ENCODE results near the gene RNF182.
"Not testable (repeated sequence)": the region's sequence is repeated elsewhere in the genome, so short reads cannot be mapped to it uniquely, and the experiment has no call there.

The RNF182 gene

DNA sequence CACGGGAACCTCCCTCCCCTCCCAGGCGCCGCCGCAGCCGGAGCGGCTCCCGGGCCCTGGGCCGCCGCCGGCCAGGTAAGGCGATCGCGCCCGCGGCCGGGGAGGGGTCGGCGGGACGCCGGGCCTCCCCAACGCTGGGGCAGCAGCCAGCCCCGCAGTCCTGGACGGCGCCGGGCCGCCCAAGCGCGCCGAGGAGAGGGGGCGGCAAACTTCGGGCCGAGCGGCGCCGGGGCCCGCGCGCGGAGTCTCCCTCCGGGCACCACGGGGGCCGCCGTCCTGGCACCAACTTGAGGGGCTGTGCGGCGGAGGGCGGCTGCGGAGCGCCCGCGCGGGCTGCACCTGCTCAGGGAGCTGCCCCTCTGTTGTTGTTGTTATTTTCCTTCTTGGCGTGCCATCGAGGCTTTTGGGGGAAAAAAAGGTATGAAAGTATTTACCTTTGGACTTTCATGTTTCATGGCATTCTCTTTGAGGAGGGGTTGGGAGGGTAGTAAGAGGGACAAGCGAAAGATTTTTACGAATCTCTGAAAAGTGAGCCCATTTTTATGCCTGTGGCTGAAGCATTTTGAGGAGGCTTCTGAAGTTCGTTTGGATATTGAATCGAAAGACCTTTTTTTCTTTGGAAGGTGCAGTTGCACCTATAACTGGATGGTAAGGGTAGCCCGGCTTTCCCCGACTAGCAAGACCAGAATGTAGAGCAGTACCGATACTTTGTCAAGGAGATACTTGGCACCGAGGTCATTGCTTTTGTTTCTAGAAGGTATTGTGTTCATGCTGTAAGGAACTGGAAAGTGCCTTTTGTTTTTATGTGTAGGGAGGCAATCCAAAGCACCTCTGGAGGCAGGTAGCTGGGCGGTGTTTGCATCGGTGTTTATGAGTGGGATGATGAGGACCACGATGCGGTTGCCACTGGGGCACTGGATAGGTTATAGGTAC, at the start of gene RNF182:
RNF182 (plus strand) TSS at position 4 of the 933 bp plus-strand sequence. CDS start 52,168 bp downstream, outside the sequence.
- ChIA-PET CTCF (interaction anchor here (0.6 to 2.5 kb wide), 3 partner anchors 39 to 121 kb away, joined by 3 to 5 read pairs (median 3); no protein-coding TSS in a partner anchor), POLR2A (ENCODE audit: low non-redundant PET) (no interaction called here)
- peak; percentile 55 for DNase-seq (ENCODE audit: low spot score)
- TF ChIP-seq CTCF (conservative IDR thresholded peaks at IDR 0.05; ENCODE audit: low read depth), result no peak
- no peak within 1 kb of the TSS for H3K27ac ChIP-seq

DNA sequence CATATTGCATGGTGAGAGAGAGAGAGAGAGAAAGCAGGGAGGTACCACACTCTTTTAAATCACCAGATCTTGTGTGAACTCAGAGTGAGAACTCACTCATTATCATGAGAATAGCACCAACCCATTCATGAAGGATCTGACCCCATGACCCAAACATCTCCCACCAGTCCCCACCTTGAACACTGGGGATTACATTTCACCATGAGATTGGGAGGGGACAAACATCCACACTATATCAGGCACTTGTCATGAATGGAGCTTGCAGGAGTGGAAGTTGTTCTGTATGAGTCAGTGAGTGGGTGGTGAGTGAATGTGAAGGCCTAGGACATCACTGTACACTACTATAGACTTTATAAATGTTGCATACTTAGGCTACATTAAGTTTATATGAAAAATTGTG, 47.7 kb upstream of the RNF182 start:
- TF ChIP-seq CTCF (conservative IDR thresholded peaks at IDR 0.05; ENCODE audit: low read depth), result no peak
- CTCF ChIA-PET, result no interaction called here
- H3K27ac ChIP-seq, result no peak overlapping the region
- no peak for DNase-seq (ENCODE audit: low spot score)
- POLR2A ChIA-PET (ENCODE audit: low non-redundant PET), result interaction anchor here (0.5 kb wide), 1 partner anchor 64 kb away, joined by 3 read pairs; no protein-coding TSS in a partner anchor

GRCh38 chr6:13880061-13880663, 44.6 kb upstream of the RNF182 start:
- POLR2A ChIA-PET (ENCODE audit: low non-redundant PET); H3K27ac ChIP-seq; CTCF ChIA-PET; DNase-seq (ENCODE audit: low spot score): not testable (repeated sequence)

GRCh38 chr6:13881621-13882165, 43.1 kb upstream of the RNF182 start:
- no peak for DNase-seq (ENCODE audit: low spot score)
- no peak for TF ChIP-seq CTCF (conservative IDR thresholded peaks at IDR 0.05; ENCODE audit: low read depth)
- H3K27ac ChIP-seq, result no peak overlapping the region
- ChIA-PET CTCF (no interaction called here), POLR2A (ENCODE audit: low non-redundant PET) (no interaction called here)

DNA sequence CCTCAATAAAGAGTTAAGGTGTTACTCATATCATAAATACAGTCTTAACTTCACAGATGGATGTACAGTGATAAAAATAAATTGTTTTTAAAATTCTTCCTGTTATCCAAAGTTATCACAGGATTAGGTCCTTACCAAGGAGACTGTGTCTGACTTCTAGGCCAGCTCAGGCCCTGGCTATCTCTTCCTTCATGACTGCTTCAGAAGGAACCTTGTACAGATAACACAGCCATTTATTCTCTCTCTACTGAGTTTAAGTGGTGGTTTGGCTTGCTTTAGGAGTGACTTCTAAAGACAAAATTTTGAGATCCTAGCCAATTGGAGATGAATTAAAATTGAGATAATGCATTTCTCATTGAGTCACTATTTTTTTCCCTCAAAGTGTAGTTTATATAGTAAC, 40.8 kb upstream of the RNF182 start:
- POLR2A ChIA-PET (ENCODE audit: low non-redundant PET), result no interaction called here
- H3K27ac ChIP-seq, result no peak overlapping the region
- CTCF ChIA-PET, result no interaction called here
- DNase-seq (ENCODE audit: low spot score), result no peak
- TF ChIP-seq CTCF (conservative IDR thresholded peaks at IDR 0.05; ENCODE audit: low read depth), result no peak

GRCh38 chr6:13884397-13884796, 40.4 kb upstream of the RNF182 start:
- CTCF ChIA-PET, result no interaction called here
- no peak for DNase-seq (ENCODE audit: low spot score)
- no peak overlapping the region for H3K27ac ChIP-seq
- no peak for TF ChIP-seq CTCF (conservative IDR thresholded peaks at IDR 0.05; ENCODE audit: low read depth)
- POLR2A ChIA-PET (ENCODE audit: low non-redundant PET), result no interaction called here

All from RWPE1 (cell line).